OCI-LY7 (cell line): ENCODE data around the gene PCDH9. TPM values are rescaled to one million over a fixed set of nuclear protein-coding genes. Genes with fewer than 3 reads are reported as not detected.

Experiments used
- BruUV-seq: library from RNA; stranded (reverse); fragments of 400-500 nt; replicated peaks from 2 replicates; lab custom pipeline; 2021; lab: Mats Ljungman, UMichigan
- CTCF ChIA-PET: fragments of 300-600 bp; sonication (Branson Sonifier 250); formaldehyde crosslinking; loops from one replicate; lab custom pipeline; 2022; ENCODE audit warnings: antibody characterized with exemption; ENCODE audit not compliant: unreplicated experiment; lab: Charles Lee
- POLR2A ChIA-PET: fragments of 300-600 bp; sonication (Branson Sonifier 250); formaldehyde crosslinking; loops from one replicate; lab custom pipeline; 2022; ENCODE audit warnings: antibody characterized with exemption; lab: Charles Lee
- DNase-seq: peaks from one replicate; pipeline ENCODE4 v3.0.0-alpha.2; 2015; ENCODE audit warnings: low spot score
- H2AFZ ChIP-seq: fragments of 200-600 bp; sonication (generic), shearing (Covaris generic); 2 replicates; pipeline ENCODE4 v1.6.1; 2014; ENCODE audit warnings: mild to moderate bottlenecking, antibody characterized with exemption, low read length, moderate library complexity
- H3K27ac ChIP-seq: fragments of 200-600 bp; sonication (generic); 2 replicates; pipeline ENCODE4 v1.5.1; 2014; ENCODE audit warnings: mixed run types, low read depth, mild to moderate bottlenecking, moderate library complexity, low read length, inconsistent platforms; ENCODE audit not compliant: poor library complexity, severe bottlenecking
- H3K36me3 ChIP-seq: fragments of 200-600 bp; sonication (generic); 2 replicates; pipeline ENCODE4 v1.6.1; 2014; ENCODE audit warnings: mild to moderate bottlenecking, antibody characterized with exemption, low read length, moderate library complexity, mixed read lengths; ENCODE audit not compliant: insufficient read depth
- H3K4me1 ChIP-seq: fragments of 200-600 bp; sonication (generic); 2 replicates; pipeline ENCODE4 v1.5.1; 2014; ENCODE audit warnings: mild to moderate bottlenecking, low read length; ENCODE audit not compliant: insufficient read depth, poor library complexity, severe bottlenecking
- H3K4me2 ChIP-seq: fragments of 200-600 bp; sonication (generic); 2 replicates; pipeline ENCODE4 v1.6.1; 2014; ENCODE audit warnings: mild to moderate bottlenecking, low read length
- H3K4me3 ChIP-seq: fragments of 200-600 bp; sonication (generic); 2 replicates; pipeline ENCODE4 v1.5.1; 2014; ENCODE audit warnings: mild to moderate bottlenecking, low read depth, low read length; ENCODE audit not compliant: poor library complexity, severe bottlenecking
- H3K79me2 ChIP-seq: fragments of 200-600 bp; sonication (generic); 2 replicates; pipeline ENCODE4 v1.6.1; 2016; ENCODE audit warnings: low read depth, mild to moderate bottlenecking, low read length, moderate library complexity, mixed read lengths; ENCODE audit not compliant: insufficient read depth
- H3K9me2 ChIP-seq: fragments of 200-600 bp; sonication (generic); 2 replicates; pipeline ENCODE4 v1.6.1; 2016; ENCODE audit warnings: mild to moderate bottlenecking, low read length, mixed read lengths; ENCODE audit not compliant: insufficient read depth
- H3K9me3 ChIP-seq: fragments of 200-600 bp; sonication (generic); 2 replicates; pipeline ENCODE4 v1.6.1; 2014; ENCODE audit warnings: mild to moderate bottlenecking, mixed run types, low read length, mixed read lengths
- H4K20me1 ChIP-seq: fragments of 200-600 bp; sonication (generic); 2 replicates; pipeline ENCODE4 v1.6.1; 2014; ENCODE audit warnings: mild to moderate bottlenecking, antibody characterized with exemption, low read length, moderate library complexity, mixed read lengths; ENCODE audit not compliant: insufficient read depth
- EZH2phosphoT487 ChIP-seq: fragments of 200-600 bp; sonication (generic); IDR thresholded peaks from 2 replicates; pipeline ENCODE4 v1.6.1; 2018; ENCODE audit warnings: low read depth, borderline replicate concordance, mild to moderate bottlenecking, mixed run types, antibody characterized with exemption, low read length, moderate library complexity, mixed read lengths
- intact Hi-C: fragments of 100-400 bp; cut with micrococcal nuclease; formaldehyde crosslinking; loops from one replicate; pipeline ENCODE4 v1.10.0; 2022; ENCODE audit not compliant: unreplicated experiment
- total RNA-seq, 2 experiments: library from RNA; depleted of rRNA in 1 of 2; stranded (reverse); fragments of >200 nt in 1 of 2; shearing (Covaris generic) in 1 of 2; gene quantifications; 2 replicates each; pipeline ENCODE4 v1.2.3, GENCODE V29; 2014 to 2022
- TF ChIP-seq, protein P1 (sequence below): fragments of 200-600 bp; sonication (generic); conservative IDR thresholded peaks from 2 replicates; pipeline ENCODE4 v1.5.1; 2014; ENCODE audit warnings: mild to moderate bottlenecking, antibody characterized with exemption, low read length, moderate library complexity, mixed read lengths

Gene PCDH9
- total RNA-seq, 2 experiments from 2014 or later: 20.1 to 26.0 TPM

- intact Hi-C loops: no loop called here
- TF ChIP-seq EZH2phosphoT487: no peak
- TF ChIP-seq, protein P1, sequence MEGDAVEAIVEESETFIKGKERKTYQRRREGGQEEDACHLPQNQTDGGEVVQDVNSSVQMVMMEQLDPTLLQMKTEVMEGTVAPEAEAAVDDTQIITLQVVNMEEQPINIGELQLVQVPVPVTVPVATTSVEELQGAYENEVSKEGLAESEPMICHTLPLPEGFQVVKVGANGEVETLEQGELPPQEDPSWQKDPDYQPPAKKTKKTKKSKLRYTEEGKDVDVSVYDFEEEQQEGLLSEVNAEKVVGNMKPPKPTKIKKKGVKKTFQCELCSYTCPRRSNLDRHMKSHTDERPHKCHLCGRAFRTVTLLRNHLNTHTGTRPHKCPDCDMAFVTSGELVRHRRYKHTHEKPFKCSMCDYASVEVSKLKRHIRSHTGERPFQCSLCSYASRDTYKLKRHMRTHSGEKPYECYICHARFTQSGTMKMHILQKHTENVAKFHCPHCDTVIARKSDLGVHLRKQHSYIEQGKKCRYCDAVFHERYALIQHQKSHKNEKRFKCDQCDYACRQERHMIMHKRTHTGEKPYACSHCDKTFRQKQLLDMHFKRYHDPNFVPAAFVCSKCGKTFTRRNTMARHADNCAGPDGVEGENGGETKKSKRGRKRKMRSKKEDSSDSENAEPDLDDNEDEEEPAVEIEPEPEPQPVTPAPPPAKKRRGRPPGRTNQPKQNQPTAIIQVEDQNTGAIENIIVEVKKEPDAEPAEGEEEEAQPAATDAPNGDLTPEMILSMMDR: no peak
- H3K4me2 ChIP-seq: no peak overlapping the region
Observed at GRCh38 chr13:67001363-67001762, 228.8 kb downstream of the PCDH9 start.

DNA sequence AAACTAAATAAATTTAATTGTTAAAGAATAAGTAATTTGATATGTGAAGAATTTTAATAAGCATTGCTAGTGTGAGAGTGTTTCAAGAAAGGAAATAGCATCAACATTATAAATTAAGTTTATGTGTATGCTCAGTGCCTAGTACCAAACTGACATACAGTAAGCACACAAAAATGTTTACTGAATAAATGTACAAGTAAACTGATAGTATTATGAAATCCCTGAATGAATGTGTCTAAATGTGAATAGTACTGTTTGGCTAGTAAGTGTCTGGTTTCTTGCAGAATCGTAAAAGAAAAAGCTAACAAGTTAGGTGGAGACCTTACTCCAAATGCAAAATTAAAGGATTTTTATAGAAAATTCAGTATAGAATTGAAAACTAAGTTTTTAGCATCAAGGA lies 233.6 kb downstream of the PCDH9 start:
- H2AFZ ChIP-seq: peak overlapping the region; percentile 91
- intact Hi-C loops: loop anchor here (10.0 kb wide), 1 partner anchor 502 kb away; no protein-coding TSS in a partner anchor
- POLR2A ChIA-PET: interaction anchor here (0.6 to 5.2 kb wide), 14 partner anchors 13 to 337 kb away, joined by 3 to 57 read pairs (median 4); no protein-coding TSS in a partner anchor

More at GRCh38 chr13:67001363-67001762, 228.8 kb downstream of the PCDH9 start:
- no peaks in the 10 kb centered on the region for H4K20me1 ChIP-seq
- H3K79me2 ChIP-seq: no peaks in the 10 kb centered on the region
- CTCF ChIA-PET: no interaction called here
- POLR2A ChIA-PET: interaction anchor here (0.7 to 1.8 kb wide), 6 partner anchors 8 to 309 kb away, joined by 3 to 8 read pairs (median 4); no protein-coding TSS in a partner anchor
- H3K4me3 ChIP-seq: no peak overlapping the region
- no peaks in the 10 kb centered on the region for H3K9me2 ChIP-seq
- BruUV-seq: no TSS peak
- H3K27ac ChIP-seq: no peak overlapping the region
- no peak for DNase-seq
- peaks cover 20% of the 10 kb centered on the region; the same call in 1 of the 2 replicates for H3K9me3 ChIP-seq
- peaks cover 26% of the 10 kb centered on the region for H3K4me1 ChIP-seq
- peaks cover 17% of the 10 kb centered on the region for H3K36me3 ChIP-seq
- H2AFZ ChIP-seq: peak overlapping the region; percentile 55

More for the DNA sequence above, 233.6 kb downstream of the PCDH9 start:
- Histone ChIP-seq H3K4me3 (peak overlapping the region; percentile 1), H3K79me2 (no peaks in the 10 kb centered on the region), H3K27ac (peak overlapping the region; percentile 99), H3K4me2 (peak overlapping the region; percentile 75), H3K9me2 (no peaks in the 10 kb centered on the region), H4K20me1 (no peaks in the 10 kb centered on the region), H3K9me3 (peaks cover 32% of the 10 kb centered on the region; the same call in 1 of the 2 replicates), H3K36me3 (peaks cover 33% of the 10 kb centered on the region), H3K4me1 (peaks cover 70% of the 10 kb centered on the region)
- TF ChIP-seq, protein P1: no peak
- no peak for TF ChIP-seq EZH2phosphoT487
- DNase-seq: no peak
- no TSS peak for BruUV-seq
- CTCF ChIA-PET: interaction anchor here (0.6 to 2.7 kb wide), 2 partner anchors 108 to 226 kb away, joined by 3 to 9 read pairs; no protein-coding TSS in a partner anchor
